ENCODE measurements around the gene TSR1. TPM values are rescaled to one million over a fixed set of nuclear protein-coding genes. Genes with fewer than 3 reads are reported as not detected.

Gene TSR1
- 20.2 TPM for total RNA-seq
- long read RNA-seq, full-length matches to known transcripts, result 29 of 34 reads
- long read RNA-seq, partial matches to known transcripts, result 1 of 34 reads
- long read RNA-seq, other reads (novel, unspliced or antisense), result 4 of 34 reads

DNA sequence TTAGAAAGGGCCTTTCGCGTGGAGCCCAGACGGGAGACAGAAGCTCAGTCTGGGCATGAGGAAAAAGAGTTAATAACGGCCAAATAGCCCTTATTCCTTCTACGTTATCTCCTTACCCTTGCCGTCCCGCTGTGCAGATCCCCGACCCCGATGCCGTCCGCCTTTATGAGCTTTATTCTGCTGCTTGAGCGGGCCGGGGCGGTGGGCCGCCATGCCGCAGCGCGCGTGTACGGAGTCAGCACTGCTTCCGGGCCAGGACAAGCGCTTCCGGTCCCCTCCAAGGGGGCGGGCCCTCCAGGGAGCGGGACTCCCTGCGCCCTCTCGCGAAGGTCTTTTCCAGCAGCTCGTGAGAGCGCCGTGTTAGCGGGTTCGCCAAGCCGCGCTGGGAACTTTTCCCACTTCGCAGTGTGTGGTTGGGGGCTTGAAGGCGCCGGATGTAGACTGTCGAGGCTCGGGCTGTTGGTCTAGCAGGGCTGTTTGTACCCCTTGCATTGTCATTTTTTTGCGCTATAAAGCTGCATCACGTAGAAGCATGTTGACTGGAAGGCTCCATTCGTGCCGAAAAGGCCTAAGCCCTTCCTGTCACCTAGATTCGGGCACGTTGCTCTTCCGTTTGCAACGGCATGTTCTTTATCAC is at the start of gene TSR1:
Gene TSR1 (minus strand): TSS at position 243 of the 637 bp plus-strand sequence. CDS start 30 bp downstream, at position 213.
- ATAC-seq, result peak; percentile 97
- DNase-seq (ENCODE audit: missing footprints), result peak; percentile 95
- intact Hi-C loops (cut with DNase I), result loop anchor here (5.0 kb wide), 1 partner anchor 66 kb away; the partner anchor contains the start of gene MNT

DNA sequence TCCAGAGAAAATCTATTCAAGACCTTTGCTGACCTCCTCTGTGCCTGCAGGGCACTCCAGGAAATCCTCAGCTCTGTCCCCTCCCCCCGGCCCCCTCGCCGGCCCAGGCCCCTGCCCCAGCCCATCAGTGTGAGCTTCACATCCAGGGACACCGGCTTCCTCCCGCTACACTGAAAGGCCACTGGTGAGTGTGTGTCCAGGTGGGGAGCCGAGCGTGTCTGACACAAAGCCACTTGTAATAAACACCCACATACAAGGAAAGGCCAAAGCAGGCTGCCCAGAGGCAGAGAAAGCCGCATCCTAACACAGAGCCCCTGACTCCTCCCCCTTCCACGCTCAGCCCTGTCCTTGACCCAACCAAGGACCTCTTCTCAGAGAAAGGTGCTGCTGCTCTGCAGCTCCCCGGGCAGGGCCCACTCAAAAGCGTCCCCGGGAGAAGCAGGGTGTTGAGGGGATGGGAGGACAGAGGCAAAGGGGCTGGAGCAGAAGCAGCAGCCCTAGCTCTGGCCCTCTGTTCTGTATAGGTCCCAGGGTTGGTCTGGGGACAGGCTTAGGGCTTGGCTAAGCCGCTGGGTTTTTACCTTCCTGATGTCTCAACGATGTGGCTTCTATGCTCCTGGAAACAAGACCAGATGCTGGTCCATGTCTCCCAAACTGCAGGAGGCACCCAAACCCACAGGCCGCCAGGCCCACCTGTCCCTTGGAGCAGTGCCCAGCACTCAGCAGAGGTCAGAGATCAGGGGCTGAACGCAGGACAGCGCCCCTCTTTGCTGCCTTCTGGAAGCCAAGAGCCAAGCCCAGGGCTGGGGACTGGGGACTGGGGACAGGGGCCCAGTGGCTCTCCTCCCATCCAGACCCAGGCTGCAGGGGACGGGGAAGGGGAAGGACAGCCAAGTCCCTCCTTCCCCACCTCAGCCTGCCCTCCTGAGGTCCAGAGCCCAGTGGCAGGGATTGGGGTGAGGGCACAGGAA is 49.3 kb upstream of the TSR1 start:
- ATAC-seq, result no peak
- intact Hi-C loops (cut with DNase I), result no loop called here

GRCh38 chr17:2384439-2385127 is 48.3 kb upstream of the TSR1 start:
- no peak for DNase-seq (ENCODE audit: missing footprints)
- intact Hi-C loops (cut with DNase I), result no loop called here
- no peak for ATAC-seq

More for the DNA sequence above, 49.3 kb upstream of the TSR1 start:
- DNase-seq (ENCODE audit: missing footprints), result no peak

GRCh38 chr17:2383628-2384167 is 47.4 kb upstream of the TSR1 start:
- ATAC-seq, result no peak
- intact Hi-C loops (cut with DNase I), result no loop called here
- DNase-seq (ENCODE audit: missing footprints), result no peak

DNA sequence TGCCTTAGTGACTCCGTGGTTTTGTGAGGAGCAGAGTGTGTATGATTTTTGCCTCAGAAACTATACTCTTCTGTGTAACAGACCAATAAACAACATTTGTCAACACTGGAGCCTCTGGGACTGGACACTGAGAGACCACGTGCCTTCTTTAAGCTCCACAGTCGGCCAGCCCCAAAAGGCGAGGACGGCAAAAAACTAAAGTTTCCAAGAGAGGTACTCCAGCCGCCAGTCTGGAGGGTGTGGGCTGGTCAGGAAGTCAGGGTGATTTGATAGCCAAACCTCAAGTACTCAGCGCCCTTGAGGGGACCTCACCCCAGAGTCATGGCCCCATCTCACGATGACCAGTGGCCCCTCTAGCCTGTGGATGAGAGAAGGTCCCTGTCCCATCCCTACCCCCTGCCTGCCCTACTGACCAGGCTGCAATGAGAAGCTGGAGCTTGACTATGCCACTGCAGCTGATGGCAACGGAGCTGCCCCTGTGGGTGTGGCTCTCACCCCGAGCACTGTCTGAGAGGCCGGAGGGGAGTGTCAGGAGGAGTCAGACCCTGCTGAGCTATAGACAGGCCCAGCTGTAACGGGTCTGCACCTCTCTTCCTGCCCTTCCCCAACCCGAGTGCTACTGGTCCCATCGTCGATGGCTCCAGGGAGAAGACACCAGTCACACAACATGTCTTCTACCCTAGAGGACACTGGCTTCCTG is 44.8 kb upstream of the TSR1 start:
- ATAC-seq (no peak), DNase-seq (ENCODE audit: missing footprints) (no peak)
- intact Hi-C loops (cut with DNase I), result no loop called here

DNA sequence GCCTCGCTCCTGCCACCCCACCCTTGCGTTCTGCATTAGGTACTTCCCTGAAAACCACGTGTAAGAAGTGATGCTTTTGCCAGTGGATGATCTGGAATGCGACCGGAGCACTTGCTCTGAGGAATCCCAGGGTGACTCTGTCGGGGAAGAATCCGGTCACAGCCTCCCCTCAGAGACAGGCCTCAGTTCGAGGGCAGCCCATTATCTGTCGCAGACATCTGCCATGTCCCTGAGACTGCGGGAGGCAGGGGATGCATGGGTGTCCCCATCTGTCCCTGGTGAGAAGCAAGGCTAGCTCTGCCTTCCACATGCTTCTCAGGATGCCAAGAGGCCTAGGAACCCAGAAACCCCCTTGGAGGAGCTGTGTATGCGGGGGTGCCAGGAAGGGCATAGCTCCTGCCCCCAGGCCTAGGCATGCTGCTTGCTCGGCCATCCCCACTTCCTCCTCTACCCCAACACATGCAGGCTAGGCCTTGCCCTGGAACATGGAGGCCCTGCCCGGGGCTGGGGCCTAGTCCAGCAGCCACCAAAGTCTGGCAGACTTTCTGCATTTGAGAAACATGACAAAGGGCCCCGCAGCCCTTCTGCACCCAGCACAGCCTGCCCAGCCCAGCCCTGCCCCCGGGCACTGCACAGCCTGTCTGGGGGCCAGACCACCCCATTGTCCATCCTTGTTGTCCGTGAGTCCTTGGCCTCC is 44.1 kb upstream of the TSR1 start:
- no peak for ATAC-seq
- intact Hi-C loops (cut with DNase I), result no loop called here
- no peak for DNase-seq (ENCODE audit: missing footprints)

DNA sequence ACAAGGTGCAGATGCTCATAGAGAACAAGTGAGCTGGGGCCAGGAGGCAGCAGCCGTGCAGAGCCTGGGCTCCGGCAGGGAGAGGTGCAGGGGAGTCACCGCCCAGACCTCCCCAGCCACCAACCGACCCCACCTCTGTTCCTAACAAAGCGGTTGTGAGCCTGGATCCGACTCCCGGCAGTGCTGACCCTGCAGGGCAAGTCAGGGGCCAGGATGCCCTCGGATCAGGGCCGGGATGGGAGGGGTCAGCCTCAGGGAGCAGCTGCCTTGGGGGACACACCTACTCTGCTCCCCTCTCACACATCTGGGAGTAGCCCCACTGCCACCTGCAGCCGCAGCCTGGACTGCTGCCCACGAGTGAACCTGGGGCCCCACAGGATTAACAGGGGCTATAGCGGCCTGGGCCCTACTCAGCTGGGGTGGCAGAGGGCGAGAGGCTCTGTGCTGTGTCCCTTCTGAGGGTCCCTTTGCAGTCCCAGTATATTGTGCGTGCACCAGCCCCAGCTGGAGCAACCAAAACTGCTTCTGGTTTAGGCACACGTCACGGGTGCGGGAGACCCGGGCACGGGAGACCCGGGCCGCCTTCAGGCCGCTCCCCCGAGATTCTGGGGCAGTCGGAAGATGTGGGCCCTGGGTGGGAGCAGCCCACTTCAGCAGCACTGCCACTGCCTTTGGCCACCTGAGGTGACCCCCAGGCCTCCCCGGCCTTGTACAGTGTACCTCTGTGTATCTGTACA is 43.4 kb upstream of the TSR1 start:
- DNase-seq (ENCODE audit: missing footprints), result no peak
- ATAC-seq, result no peak
- intact Hi-C loops (cut with DNase I), result no loop called here

DNA sequence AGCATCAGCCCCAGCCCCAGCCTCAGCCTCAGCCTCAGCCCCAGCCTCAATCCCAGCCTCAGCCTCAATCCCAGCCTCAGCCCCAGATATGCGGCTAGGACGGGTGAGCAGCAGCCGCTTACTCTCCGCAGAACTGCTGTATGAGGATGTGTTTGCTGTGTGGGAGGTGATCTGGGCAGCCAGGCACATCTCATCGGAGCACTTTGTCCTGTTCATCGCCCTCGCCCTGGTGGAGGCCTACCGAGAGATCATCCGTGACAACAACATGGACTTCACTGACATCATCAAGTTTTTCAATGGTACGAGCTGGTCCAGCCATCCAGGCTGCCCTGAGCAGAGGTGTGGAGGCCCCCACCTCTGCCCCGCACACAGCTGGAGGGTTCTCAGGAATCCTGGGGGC is 42.6 kb upstream of the TSR1 start:
- ATAC-seq (no peak), DNase-seq (ENCODE audit: missing footprints) (no peak)
- intact Hi-C loops (cut with DNase I), result no loop called here

DNA sequence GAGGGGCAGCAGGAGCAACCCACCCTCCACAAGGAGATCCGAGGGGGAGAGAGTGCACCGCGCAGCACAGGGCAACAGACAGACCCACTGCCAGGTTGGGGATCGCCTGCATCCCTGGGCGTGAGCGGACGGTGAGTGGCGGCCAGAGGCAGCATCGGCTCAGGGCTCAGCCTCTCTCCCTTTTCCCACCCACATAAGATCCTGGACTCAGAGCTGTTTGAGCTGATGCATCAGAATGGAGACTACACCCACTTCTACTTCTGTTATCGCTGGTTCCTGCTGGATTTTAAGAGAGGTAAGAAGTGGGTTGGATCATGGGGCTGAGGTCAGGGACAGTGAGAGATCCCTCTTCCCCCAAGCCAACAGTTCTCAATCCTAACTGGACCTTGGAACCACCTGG is 41.4 kb upstream of the TSR1 start:
- intact Hi-C loops (cut with DNase I), result no loop called here
- no peak for ATAC-seq
- DNase-seq (ENCODE audit: missing footprints), result no peak

DNA sequence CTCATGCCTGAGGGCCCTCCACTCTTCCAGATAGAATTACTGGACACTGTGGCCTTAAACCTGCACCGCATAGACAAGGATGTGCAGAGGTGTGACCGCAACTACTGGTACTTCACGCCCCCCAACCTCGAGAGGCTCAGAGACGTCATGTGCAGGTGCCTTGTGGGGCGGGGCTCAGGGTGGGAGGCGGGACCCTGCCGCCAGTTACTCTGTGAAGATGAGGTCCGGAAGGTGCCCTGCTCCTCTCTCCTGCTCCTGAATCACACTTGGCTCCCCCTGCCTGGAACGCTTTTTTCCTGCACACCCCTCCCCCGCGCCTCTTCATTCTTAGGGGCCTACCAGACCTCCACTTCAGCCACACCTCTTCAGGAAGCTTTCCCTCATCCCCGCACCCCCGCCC is 39.9 kb upstream of the TSR1 start:
- no peak for ATAC-seq
- intact Hi-C loops (cut with DNase I), result no loop called here

DNA sequence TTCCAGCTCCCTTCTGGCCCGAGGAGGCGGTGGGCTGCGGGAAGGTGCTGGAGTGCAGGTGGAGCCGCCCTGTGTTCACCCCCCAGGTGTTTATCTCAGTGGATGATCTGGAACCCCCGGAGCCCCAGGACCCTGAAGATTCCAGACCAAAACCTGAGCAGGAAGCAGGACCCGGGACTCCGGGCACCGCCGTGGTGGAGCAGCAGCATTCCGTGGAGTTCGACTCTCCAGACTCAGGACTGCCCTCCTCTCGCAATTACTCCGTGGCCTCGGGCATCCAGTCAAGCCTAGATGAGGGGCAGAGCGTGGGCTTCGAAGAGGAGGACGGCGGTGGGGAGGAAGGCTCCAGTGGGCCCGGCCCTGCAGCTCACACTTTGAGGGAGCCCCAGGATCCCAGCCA is 39.1 kb upstream of the TSR1 start:
- DNase-seq (ENCODE audit: missing footprints) (no peak), ATAC-seq (no peak)
- intact Hi-C loops (cut with DNase I), result no loop called here

More for the DNA sequence above, 39.9 kb upstream of the TSR1 start:
- DNase-seq (ENCODE audit: missing footprints), result no peak

- no peak for ATAC-seq
- intact Hi-C loops (cut with DNase I), result no loop called here
These were observed 38.5 kb upstream of the TSR1 start for GRCh38 chr17:2374549-2375285.

DNA sequence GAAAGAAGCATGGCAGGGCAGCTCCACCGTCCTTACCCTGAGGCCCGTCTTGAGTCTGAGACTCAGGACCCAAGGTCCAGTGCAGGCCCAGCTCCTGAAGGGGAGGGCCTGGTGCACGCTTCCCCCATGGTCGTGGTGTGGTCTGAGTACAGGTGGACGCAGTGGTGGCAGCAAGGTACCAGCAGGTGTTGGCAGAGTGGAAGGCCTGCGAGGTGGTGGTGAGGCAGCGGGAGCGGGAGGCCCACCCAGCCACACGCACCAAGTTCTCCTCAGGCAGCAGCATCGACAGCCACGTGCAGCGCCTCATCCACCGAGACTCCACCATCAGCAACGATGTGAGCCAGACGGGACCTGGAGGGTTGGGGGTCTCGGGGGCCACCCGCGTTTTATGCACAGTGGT is 36.9 kb upstream of the TSR1 start:
- ATAC-seq (no peak), DNase-seq (ENCODE audit: missing footprints) (no peak)
- intact Hi-C loops (cut with DNase I), result no loop called here

More at GRCh38 chr17:2374549-2375285, 38.5 kb upstream of the TSR1 start:
- no peak for DNase-seq (ENCODE audit: missing footprints)

DNA sequence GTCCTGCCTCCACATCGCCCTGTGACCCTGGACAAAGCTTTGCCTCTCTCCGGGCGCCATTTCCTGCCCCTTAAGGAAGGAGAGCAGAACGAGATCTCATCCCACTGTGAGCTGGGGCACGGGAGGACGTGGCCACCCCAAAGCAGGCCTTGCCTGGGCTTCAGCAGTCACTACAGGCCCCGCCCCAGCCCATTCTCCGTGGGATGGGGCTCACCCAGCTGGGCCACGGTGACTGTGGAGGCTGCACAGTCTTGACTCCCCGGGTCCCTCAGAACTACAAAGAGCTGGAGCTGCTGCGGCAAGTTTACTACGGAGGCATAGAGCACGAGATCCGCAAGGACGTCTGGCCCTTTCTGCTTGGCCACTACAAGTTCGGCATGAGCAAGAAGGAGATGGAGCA is 36.4 kb upstream of the TSR1 start:
- ATAC-seq, result no peak
- DNase-seq (ENCODE audit: missing footprints), result no peak
- intact Hi-C loops (cut with DNase I), result no loop called here

DNA sequence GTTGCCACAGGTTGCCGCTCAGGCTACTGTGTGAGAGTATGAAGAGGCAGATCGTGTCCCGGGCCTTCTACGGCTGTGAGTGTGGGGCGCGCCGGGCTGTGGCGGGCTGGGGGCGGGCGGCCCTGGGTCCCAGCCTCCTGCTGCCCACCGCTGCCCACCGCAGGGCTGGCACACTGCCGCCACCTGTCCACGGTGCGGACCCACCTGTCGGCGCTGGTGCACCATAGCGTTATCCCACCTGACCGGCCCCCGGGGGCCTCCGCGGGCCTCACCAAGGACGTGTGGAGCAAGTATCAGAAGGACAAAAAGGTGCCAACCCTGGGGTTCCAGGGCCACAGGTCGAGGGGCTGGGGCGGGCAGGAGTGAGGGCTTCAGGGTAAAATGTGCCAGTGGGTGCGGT is 35.9 kb upstream of the TSR1 start:
- no peak for ATAC-seq
- no peak for DNase-seq (ENCODE audit: missing footprints)
- intact Hi-C loops (cut with DNase I), result no loop called here

Data from Right ventricle myocardium inferior (tissue), 1 donor.